IgD-negative memory B cell (primary cell): Measurements from ENCODE around the gene ERC1. TPM values are rescaled to one million over a fixed set of nuclear protein-coding genes. Genes with fewer than 3 reads are reported as not detected.

ENCODE experiments used
- H3K27ac Mint-ChIP-seq, 3 donors: one replicate each; pipeline ENCODE4 v1.8.0; 2020 to 2022; ENCODE audit warnings: mild to moderate bottlenecking in 3 of 3, mixed read lengths in 3 of 3, moderate library complexity in 1 of 3
- H3K27me3 Mint-ChIP-seq: one replicate; pipeline ENCODE4 v1.8.0; 2021; ENCODE audit warnings: mixed read lengths
- H3K36me3 Mint-ChIP-seq: one replicate; pipeline ENCODE4 v1.8.0; 2020; ENCODE audit warnings: mild to moderate bottlenecking, mixed read lengths
- H3K4me1 Mint-ChIP-seq, 3 donors: one replicate each; pipeline ENCODE4 v1.8.0; 2020 to 2022; ENCODE audit warnings: mixed read lengths in 3 of 3, mild to moderate bottlenecking in 1 of 3
- H3K4me3 Mint-ChIP-seq, 4 donors: one replicate each; pipeline ENCODE4 v1.8.0; 2020 to 2022; ENCODE audit warnings: mild to moderate bottlenecking in 4 of 4, mixed read lengths in 4 of 4, moderate library complexity in 3 of 4
- H3K9me3 Mint-ChIP-seq, 3 donors: one replicate each; pipeline ENCODE4 v1.8.0; 2020 to 2021; ENCODE audit warnings: mixed read lengths in 3 of 3, mild to moderate bottlenecking in 1 of 3
- polyA plus RNA-seq: library from polyadenylated mRNA; unstranded; fragments of 300-500 nt; fragmentation: Illumina TruSeq; gene quantifications from one replicate; pipeline ENCODE4 v1.2.3, GENCODE V29; 2021

ERC1 gene
- polyA plus RNA-seq, 1 donor from 2014 or later: 16.5 TPM

DNA sequence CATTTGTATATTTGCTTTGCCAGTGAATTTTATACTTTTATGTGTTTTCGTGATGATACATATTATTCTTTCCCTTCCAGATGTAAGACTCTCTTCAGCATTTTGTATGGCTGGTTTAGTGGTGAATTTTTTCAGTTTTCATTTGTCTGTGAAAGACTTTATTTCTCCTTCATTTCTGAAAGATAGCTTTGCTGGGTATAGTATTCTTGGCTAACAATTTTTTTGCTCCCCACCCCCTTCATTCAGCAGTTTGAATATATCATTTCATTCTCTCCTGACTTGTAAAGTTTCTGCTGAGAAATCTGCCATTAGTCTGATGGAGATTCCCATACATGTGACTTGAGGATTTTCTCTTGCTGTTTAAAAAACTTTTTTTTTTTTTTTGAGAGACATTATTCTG is 72.8 kb downstream of the ERC1 start:
- H3K4me1 Mint-ChIP-seq: peaks cover 0 to 5% (median 2%) of the 10 kb centered on the region in 3 donors
- no peaks in the 10 kb centered on the region for H3K27me3 Mint-ChIP-seq
- H3K27ac Mint-ChIP-seq: no peak overlapping the region
- H3K9me3 Mint-ChIP-seq: peaks cover 6 to 16% (median 15%) of the 10 kb centered on the region in 3 donors
- H3K36me3 Mint-ChIP-seq: peaks cover 26% of the 10 kb centered on the region
- H3K4me3 Mint-ChIP-seq: peak overlapping the region in 1 of 4 donors; percentile 63

- Mint-ChIP-seq H3K4me1 (peaks cover 0 to 4% (median 4%) of the 10 kb centered on the region in 3 donors), H3K4me3 (no peak overlapping the region), H3K9me3 (peaks cover 5 to 11% (median 11%) of the 10 kb centered on the region in 3 donors), H3K27ac (no peak overlapping the region), H3K36me3 (peaks cover 24% of the 10 kb centered on the region), H3K27me3 (no peaks in the 10 kb centered on the region)
Measured at GRCh38 chr12:1064317-1064716, 73.3 kb downstream of the ERC1 start.

DNA sequence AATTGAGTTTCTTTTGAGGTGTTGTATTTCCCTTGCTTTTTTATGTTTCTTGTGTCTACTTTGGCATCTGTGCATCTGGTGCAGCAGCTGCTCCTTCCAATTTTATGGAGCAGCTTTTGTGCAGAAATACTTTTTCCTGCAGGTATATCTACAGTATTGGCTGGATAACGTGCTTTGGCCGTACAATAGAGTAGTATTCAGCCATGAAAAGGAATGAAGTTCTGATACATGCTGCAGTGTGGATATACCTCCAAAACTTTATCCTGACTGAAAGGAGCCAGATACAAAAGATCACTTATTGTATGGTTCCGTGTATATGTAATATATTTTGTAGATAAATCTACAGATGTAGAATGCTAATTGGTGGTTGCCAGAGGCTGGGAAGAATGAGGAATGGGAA is 74.6 kb downstream of the ERC1 start:
- Mint-ChIP-seq H3K36me3 (peaks cover 18% of the 10 kb centered on the region), H3K4me3 (peak overlapping the region in 1 of 4 donors; percentile 65)

GRCh38 chr12:1069846-1070245 is 78.8 kb downstream of the ERC1 start:
- Mint-ChIP-seq H3K4me3 (no peak overlapping the region), H3K27ac (peak overlapping the region in 1 of 3 donors; percentile 9), H3K9me3 (no peaks in the 10 kb centered on the region), H3K4me1 (peaks cover 7 to 18% (median 14%) of the 10 kb centered on the region in 3 donors), H3K27me3 (no peaks in the 10 kb centered on the region), H3K36me3 (peaks cover 13% of the 10 kb centered on the region)

More for the DNA sequence above, 74.6 kb downstream of the ERC1 start:
- Mint-ChIP-seq H3K27me3 (no peaks in the 10 kb centered on the region), H3K27ac (no peak overlapping the region), H3K4me1 (peaks cover 0 to 7% (median 6%) of the 10 kb centered on the region in 3 donors), H3K9me3 (peaks cover 2 to 6% (median 4%) of the 10 kb centered on the region in 3 donors)

GRCh38 chr12:1071182-1071581 is 80.2 kb downstream of the ERC1 start:
- Mint-ChIP-seq H3K36me3 (peaks cover 10% of the 10 kb centered on the region), H3K9me3 (no peaks in the 10 kb centered on the region), H3K27ac (no peak overlapping the region), H3K27me3 (no peaks in the 10 kb centered on the region), H3K4me3 (peak overlapping the region in 1 of 4 donors; percentile 15), H3K4me1 (peaks cover 7 to 18% (median 14%) of the 10 kb centered on the region in 3 donors)

DNA sequence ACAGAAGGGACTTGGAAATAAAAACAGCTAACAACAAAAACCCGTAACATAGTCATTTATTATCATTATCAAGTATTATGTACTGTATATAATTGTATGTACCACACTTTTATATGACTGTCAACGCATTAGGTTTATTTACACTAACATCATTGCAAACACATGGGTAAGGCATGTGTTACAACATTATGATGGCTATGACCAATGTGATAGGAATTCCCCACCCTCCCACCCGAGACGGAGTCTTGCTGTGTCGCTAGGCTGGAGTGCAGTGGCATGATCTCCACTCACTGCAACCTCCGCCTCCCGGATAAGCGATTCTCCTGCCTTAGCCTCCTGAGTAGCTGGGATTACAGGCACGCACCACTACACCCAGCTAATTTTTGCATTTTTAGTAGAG is 82.6 kb downstream of the ERC1 start:
- Mint-ChIP-seq H3K4me1 (peaks cover 7 to 18% (median 14%) of the 10 kb centered on the region in 3 donors), H3K4me3 (no peak overlapping the region), H3K36me3 (peaks cover 10% of the 10 kb centered on the region), H3K27me3 (no peaks in the 10 kb centered on the region), H3K27ac (no peak overlapping the region), H3K9me3 (no peaks in the 10 kb centered on the region)

DNA sequence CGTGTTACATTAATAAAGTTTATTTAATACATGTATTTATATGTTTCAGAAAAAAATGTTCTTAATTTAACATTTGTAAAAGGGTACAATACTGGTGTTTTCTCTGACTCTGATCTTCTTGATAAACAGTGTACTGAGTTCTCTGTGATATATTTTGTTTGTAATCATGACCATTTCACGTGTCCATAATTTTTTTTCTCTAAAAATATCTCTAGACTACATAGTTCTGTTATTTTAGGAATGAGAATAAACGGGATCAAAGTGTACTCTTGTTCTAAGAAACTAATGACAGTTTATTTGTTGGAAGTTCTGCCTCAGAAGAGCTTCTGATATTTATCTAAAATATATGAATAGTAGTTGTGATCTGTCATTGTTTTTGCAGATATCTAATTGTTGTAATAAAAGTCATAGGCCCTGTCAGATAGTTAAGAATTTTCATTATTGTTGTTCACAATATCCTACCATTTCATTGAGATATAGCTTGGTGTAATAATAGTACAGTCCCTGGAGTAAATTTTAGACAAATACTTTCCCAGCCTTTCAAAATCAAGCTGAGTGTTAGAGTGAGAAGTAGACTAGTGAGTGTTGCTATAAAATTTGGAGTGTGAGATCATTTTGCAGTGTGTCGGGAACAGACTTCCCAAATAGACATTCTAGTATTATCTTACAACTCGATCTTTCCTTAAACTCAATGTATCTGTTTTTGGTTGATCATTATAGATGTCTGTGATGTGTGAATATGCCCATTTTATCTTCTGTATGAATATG is 86.2 kb downstream of the ERC1 start:
- no peak overlapping the region for H3K4me3 Mint-ChIP-seq
- H3K36me3 Mint-ChIP-seq: peaks cover 10% of the 10 kb centered on the region
- H3K27me3 Mint-ChIP-seq: no peaks in the 10 kb centered on the region

DNA sequence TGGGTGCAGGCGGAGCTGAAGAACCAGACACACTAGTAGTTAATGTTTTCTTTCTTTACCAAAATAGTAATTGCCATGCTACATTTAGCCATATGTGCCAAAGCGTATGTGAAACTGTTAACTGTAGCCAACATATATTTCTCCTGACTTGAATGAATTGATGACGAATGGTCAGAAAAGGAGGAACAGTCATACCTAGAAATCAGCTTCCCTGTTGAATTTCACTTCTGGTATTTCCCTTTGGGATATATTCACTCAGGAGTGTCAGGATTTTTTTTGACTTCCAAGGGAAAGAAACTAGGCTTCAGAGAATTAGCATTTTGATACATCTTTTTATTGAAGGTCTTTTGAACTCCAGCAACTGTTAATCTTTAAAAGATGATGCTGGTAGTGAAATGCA is 87.0 kb downstream of the ERC1 start:
- Mint-ChIP-seq H3K4me1 (peaks cover 5 to 14% (median 11%) of the 10 kb centered on the region in 3 donors), H3K36me3 (peaks cover 10% of the 10 kb centered on the region), H3K9me3 (peaks cover 2 to 7% (median 7%) of the 10 kb centered on the region in 3 donors), H3K4me3 (no peak overlapping the region), H3K27ac (no peak overlapping the region), H3K27me3 (no peaks in the 10 kb centered on the region)

More for the DNA sequence above, 86.2 kb downstream of the ERC1 start:
- peaks cover 0 to 15% (median 10%) of the 10 kb centered on the region in 3 donors for H3K4me1 Mint-ChIP-seq
- H3K9me3 Mint-ChIP-seq: peaks cover 2 to 7% (median 7%) of the 10 kb centered on the region in 3 donors
- no peak overlapping the region for H3K27ac Mint-ChIP-seq

DNA sequence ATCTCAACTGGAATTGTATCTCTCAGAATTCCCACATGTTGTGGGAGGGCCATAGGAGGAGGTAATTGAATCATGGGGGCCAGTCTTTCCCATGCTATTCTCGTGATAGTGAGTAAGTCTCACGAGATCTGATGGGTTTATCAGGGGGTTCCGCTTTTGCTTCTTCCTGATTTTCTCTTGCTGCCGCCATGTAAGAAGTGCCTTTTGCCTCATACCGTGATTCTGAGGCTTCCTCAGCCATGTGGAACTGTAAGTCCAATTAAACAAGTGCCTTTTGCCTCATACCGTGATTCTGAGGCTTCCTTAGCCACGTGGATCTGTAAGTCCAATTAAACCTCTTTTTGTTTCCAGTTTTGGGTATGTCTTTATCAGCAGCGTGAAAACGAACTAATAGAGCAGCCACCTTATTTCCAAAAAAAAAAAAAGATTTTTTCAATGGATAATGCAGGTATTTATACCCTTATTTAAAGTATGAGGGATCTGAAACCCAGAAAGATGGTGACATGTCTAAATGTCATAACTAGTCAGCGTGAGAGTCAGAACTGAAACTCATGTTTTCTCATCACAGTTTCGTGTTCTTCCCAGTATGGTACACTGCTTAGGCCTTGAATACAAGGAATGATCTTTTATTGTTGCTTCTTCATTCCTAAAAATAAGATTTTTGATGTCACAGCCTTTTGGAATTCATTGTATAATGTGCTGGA is 89.6 kb downstream of the ERC1 start:
- no peaks in the 10 kb centered on the region for H3K36me3 Mint-ChIP-seq
- peaks cover 2 to 7% (median 7%) of the 10 kb centered on the region in 3 donors for H3K9me3 Mint-ChIP-seq
- no peaks in the 10 kb centered on the region for H3K27me3 Mint-ChIP-seq
- H3K4me3 Mint-ChIP-seq: peak overlapping the region; percentile 2 to 72 (median 65)
- H3K4me1 Mint-ChIP-seq: peaks cover 5 to 19% (median 16%) of the 10 kb centered on the region in 3 donors
- H3K27ac Mint-ChIP-seq: peak overlapping the region in 2 of 3 donors; percentile 20 to 79

- Mint-ChIP-seq H3K27me3 (no peaks in the 10 kb centered on the region), H3K9me3 (peaks cover 2 to 7% (median 7%) of the 10 kb centered on the region in 3 donors), H3K36me3 (no peaks in the 10 kb centered on the region), H3K27ac (no peak overlapping the region), H3K4me1 (peaks cover 5 to 19% (median 16%) of the 10 kb centered on the region in 3 donors), H3K4me3 (no peak overlapping the region)
Measured at GRCh38 chr12:1083151-1083888, 92.3 kb downstream of the ERC1 start.

GRCh38 chr12:1083889-1084262 is 92.9 kb downstream of the ERC1 start:
- peaks cover 5 to 19% (median 16%) of the 10 kb centered on the region in 3 donors for H3K4me1 Mint-ChIP-seq
- no peaks in the 10 kb centered on the region for H3K36me3 Mint-ChIP-seq
- peaks cover 2 to 7% (median 7%) of the 10 kb centered on the region in 3 donors for H3K9me3 Mint-ChIP-seq
- H3K27ac Mint-ChIP-seq: no peak overlapping the region
- no peaks in the 10 kb centered on the region for H3K27me3 Mint-ChIP-seq
- H3K4me3 Mint-ChIP-seq: no peak overlapping the region

GRCh38 chr12:1091350-1091749 is 100.3 kb downstream of the ERC1 start:
- peaks cover 0 to 16% (median 12%) of the 10 kb centered on the region in 3 donors for H3K4me1 Mint-ChIP-seq
- H3K27ac Mint-ChIP-seq: peak overlapping the region in 1 of 3 donors; percentile 19
- no peaks in the 10 kb centered on the region for H3K36me3 Mint-ChIP-seq
- H3K9me3 Mint-ChIP-seq: no peaks in the 10 kb centered on the region
- no peaks in the 10 kb centered on the region for H3K27me3 Mint-ChIP-seq
- no peak overlapping the region for H3K4me3 Mint-ChIP-seq

GRCh38 chr12:1093166-1093751 is 102.2 kb downstream of the ERC1 start:
- H3K9me3 Mint-ChIP-seq: no peaks in the 10 kb centered on the region

DNA sequence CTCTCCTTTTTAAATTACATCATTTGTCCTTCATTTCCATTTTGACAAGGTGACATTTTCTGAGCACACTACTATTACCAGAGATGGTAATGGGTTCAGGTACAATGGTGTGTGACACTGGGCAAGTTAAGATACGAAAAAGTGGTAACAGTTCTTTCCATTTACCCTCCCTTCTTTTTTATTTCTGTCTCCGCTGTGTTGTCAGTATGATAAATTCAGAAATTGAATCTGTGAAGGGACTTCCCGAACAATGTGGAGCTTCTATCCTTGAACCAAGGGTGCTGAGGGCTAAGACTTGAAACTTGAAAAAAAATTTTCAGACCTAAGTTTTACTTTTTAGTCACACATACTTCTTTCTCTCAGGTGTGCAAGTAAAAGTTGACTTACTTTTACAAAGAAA is 103.7 kb downstream of the ERC1 start:
- Mint-ChIP-seq H3K4me3 (no peak overlapping the region), H3K9me3 (no peaks in the 10 kb centered on the region), H3K36me3 (no peaks in the 10 kb centered on the region), H3K27ac (no peak overlapping the region), H3K4me1 (peaks cover 9 to 24% (median 15%) of the 10 kb centered on the region in 3 donors), H3K27me3 (no peaks in the 10 kb centered on the region)

More at GRCh38 chr12:1093166-1093751, 102.2 kb downstream of the ERC1 start:
- no peaks in the 10 kb centered on the region for H3K27me3 Mint-ChIP-seq
- no peak overlapping the region for H3K27ac Mint-ChIP-seq
- peaks cover 4 to 17% (median 13%) of the 10 kb centered on the region in 3 donors for H3K4me1 Mint-ChIP-seq
- no peaks in the 10 kb centered on the region for H3K36me3 Mint-ChIP-seq
- no peak overlapping the region for H3K4me3 Mint-ChIP-seq
